Activated T-cell treated with anti-CD3 and anti-CD28 coated beads, Interleukin-2, amount 50 U/mL, for 1 hour (primary cell): ENCODE data around the gene ZPBP.
"Not testable (repeated sequence)": the region's sequence is repeated elsewhere in the genome, so short reads cannot be mapped to it uniquely, and the experiment has no call there.

Source experiments
- DNase-seq: peaks from one replicate; pipeline ENCODE4 v3.0.0-alpha.2; 2020

The ZPBP gene

DNA sequence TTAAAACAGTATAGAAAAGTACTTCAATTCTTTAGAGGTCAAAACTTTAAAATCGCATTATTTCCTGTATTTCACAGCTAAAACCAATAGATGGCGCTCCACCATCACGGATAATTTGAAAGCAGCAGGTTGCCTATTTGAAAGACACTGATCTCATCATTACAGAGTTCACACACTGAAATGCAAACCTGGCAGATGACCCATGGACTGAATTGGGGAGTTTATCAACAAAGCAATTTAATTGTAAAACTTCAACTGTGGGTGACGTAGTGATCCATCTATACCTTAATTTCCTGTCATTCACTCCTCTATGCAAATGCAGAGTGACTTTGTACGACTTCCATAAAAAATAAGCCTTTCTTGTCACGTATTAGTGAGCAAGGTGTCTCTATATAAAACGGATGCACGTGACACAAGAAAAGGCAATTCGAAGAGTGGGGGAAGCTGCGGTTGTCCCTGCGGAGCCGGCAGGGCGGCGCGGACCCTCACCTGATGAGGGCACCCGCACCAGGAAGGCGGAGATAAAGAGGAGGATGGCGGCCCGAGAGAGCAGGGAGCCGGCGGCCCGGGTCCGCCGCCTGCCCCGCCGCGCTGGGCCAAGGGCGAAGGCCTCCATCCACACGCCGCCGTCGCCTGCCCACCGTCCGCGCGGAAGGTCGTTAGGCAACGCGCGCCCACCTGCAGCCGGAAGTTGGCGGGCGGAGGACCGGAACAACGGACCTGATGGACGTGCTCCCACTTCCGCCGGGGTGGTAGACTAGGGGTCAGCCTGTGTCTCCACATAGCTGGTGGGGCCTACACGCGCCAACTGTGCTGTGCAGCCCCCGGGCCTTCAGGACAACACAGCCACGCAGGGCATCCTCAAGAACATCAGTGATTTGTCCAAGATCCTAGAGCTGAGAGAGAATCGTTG lies at the start of gene ZPBP:
Gene ZPBP (minus strand): TSS at position 668 of the 913 bp plus-strand sequence. CDS start 52 bp downstream, at position 616.
- peak; percentile 46 for DNase-seq

GRCh38 chr7:50142425-50143017 lies 49.5 kb upstream of the ZPBP start:
- DNase-seq: no peak

DNA sequence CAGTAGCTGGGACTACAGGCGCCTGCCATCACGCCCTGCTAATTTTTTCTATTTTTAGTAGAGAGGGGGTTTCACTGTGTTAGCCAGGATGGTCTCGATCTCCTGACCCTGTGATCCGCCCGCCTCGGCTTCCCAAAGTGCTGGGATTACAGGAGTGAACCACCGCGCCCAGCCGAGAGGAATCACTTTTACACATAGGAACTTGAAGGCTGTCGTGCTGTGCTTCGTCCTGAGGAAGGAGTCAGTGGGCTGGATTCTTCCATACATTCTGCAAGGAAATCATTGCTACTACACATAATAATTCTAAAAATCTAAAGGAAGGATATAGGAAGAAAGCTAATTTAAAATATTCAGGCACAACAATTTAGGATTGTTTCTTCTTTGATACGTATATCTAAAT lies 48.8 kb upstream of the ZPBP start:
- no peak for DNase-seq

- DNase-seq: no peak
Measured at GRCh38 chr7:50141131-50141530, 48.1 kb upstream of the ZPBP start.

GRCh38 chr7:50140688-50141087 lies 47.6 kb upstream of the ZPBP start:
- DNase-seq: no peak

- no peak for DNase-seq
Measured at GRCh38 chr7:50138101-50138500, 45.1 kb upstream of the ZPBP start.

GRCh38 chr7:50125766-50126165 lies 32.7 kb upstream of the ZPBP start:
- DNase-seq: no peak

- DNase-seq: no peak
Measured at GRCh38 chr7:50121286-50121685, 28.2 kb upstream of the ZPBP start.

DNA sequence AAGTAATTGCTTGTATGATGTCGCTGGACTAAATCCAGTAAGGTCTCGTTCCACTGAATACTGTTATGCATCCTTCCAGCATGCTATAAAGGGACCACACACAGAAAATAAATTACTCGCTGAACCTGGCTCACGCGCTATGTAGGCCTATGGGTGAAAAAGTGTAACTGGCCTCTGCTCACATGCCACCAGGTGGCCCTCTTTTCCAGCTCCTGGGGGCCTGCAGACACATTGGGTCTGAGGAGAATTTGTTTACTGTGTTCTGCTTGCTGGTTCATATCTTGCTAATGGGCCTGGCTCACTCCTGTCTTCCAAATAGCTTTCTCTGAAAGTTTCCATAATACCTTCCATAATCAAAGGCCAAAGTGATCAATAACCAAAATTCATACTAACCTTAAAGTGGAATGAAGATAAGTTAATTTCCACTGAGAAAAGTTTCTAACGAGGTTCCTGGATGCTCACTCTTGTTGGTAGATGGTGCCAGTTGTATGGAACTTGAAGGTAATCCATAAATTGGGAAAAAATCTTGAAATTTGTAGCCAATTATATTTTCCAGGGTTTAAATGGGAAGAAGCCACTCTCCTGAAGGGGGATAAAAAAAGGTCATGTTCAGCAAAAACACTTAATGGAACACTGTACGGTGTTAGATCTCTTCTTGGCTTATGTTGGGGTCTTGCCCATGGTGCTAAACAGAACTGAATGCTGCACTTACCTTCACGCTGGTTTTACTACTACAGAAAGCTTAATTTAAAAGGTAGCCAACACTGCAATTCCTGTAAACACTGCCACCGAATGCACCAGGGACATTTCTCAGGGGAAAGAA lies 27.0 kb upstream of the ZPBP start:
- DNase-seq: no peak

DNA sequence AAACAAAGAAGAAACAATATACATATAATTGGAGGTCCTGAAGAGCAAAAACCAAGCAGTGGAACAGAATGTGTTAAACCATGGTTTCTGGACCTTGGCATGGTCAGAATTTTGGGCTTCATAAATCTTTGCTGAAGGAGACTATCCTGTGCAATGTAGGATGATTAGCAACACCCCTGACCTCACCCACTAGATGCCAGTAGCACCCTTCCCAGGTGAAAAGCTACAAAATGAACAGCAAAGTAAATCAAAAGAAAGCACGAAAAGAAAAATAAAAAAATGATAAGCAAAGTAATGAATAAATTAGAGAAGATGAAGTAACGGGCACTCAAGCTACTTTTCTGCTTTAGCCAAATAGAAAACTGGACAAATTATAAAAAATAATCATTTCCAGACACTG lies 19.2 kb upstream of the ZPBP start:
- DNase-seq: no peak

DNA sequence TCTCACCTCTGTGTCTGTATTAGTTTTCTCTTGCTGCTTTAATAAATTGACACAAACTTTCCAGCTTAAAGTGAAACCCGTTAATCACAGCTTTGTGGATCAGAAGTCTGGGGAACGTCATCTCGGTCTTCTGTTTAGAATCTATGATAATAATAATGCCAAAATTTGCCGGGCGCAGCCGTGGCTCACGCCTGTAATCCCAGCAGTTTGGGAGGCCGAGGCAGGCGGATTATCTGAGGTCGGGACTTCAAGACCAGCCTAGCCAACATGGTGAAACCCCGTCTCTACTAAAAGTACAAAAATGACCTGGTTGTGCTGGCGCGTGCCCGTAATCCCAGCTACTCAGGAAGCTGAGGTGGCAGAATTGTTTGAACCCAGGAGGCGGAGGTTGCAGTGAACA lies 8.8 kb upstream of the ZPBP start:
- DNase-seq: no peak

DNA sequence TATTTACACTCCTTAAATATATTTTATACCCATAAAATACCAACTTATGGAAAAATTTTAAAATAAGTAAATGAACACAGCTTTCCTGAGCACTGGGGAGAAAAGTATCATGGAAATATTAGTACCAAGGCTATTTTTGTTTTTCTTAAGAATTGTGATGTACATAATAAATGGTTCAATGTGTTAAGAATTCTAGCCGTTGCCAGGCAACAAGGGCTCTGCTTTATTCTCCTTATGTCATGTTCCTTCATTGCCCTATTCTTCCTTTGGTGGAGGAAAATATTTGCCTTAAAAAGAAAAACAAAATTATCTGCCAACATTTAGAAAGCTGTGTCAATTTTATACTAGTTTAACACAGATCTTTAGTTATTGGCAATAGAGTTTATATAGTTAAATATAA lies 2.6 kb upstream of the ZPBP start:
- DNase-seq: no peak

DNA sequence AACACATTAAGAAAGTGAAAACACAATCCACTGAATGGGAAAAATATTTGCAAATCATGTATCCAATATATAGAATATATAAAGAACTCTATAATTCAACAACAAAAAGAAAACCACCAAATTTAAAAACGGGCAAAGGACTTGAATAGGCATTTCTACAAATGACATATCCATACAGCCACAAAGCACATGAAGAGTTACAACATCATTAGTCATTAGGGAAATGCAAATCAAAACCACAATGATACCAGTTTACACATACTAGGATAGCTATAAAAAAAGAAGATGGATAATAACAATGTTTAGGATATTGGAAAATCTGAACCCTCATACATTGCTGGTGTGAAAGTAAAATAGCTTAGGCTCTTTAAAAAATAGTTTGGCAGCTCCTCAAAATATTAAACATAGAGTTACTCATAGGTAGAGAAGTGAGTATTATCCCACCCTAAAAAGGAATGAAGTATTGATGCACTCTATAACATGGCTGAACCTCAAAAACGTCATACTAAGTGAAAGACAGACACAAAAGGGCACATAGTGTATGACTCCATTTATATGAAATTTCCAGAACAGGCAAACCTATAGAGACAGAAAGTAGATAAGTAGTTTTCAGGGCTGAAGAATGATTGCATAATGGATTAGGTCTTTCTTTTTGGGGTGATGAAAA lies 4.5 kb downstream of the ZPBP start:
- no peak for DNase-seq

- no peak for DNase-seq
Measured at GRCh38 chr7:50085344-50085743, 7.7 kb downstream of the ZPBP start.

DNA sequence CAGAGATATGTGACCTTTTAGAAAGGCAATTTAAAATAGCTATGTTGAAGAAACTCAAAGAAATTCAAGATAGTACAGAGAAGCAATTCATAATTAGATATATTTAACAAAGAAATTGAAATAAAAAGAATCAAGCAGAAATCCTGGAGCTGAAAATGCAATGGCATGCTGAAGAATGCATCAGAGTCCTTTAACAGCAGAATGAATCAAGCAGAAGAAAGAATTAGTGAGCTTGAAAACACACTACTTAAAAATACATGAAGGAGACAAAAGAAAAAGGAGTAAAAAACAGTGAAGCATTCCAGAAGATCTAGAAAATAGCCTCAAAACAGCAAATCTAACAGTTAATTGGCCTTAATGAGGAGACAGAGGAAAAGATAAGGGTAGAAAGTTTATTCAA lies 20.0 kb downstream of the ZPBP start:
- DNase-seq: no peak

- peak; percentile 30 for DNase-seq
Measured at GRCh38 chr7:50069613-50070012, 23.4 kb downstream of the ZPBP start.

- no peak for DNase-seq
Measured at GRCh38 chr7:50068850-50069551, 24.0 kb downstream of the ZPBP start.

DNA sequence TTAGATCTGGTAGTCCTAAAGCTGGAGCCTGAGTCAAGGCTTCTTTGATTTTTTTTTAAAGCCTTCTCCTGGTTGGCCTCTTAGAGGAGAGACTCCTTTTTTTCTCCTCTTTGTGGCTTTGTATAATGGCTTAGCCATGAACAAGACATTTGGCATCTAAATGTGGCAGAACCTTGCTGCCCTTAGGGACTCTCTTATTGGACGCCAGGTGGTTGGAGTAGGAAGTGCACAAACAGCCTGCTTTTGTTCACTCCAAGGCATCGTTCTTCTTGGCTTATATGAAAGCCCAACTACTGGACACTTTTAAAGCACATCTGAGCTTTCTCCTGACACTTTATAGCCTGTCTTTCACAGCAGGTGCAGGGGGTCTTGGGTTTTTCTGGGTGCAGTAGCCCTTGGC lies 25.0 kb downstream of the ZPBP start:
- DNase-seq: no peak

GRCh38 chr7:50062951-50063350 lies 30.1 kb downstream of the ZPBP start:
- DNase-seq: no peak

- DNase-seq: no peak
Measured at GRCh38 chr7:50056131-50056530, 36.9 kb downstream of the ZPBP start.

- DNase-seq: no peak
Measured at GRCh38 chr7:50047716-50048115, 45.3 kb downstream of the ZPBP start.

- not testable (repeated sequence) for DNase-seq
Measured at GRCh38 chr7:50041165-50041564, 51.9 kb downstream of the ZPBP start.
